Neural progenitor cell (in vitro differentiated cells): ENCODE measurements around the gene HOXB7.

Experiments used
- EZH2 ChIP-seq: fragments of 200-600 bp; sonication (generic); IDR thresholded peaks from 2 replicates; pipeline ENCODE4 v1.6.1; 2017; ENCODE audit warnings: antibody characterized with exemption, mild to moderate bottlenecking, moderate library complexity
- EZH2phosphoT487 ChIP-seq: fragments of 200-600 bp; sonication (generic); IDR thresholded peaks from 2 replicates; pipeline ENCODE4 v1.6.1; 2017; ENCODE audit warnings: antibody characterized with exemption
- TF ChIP-seq, protein P1 (sequence below): fragments of 200-600 bp; sonication (generic); IDR thresholded peaks from 2 replicates; pipeline ENCODE4 v1.5.1; 2017; ENCODE audit warnings: antibody characterized with exemption, mild to moderate bottlenecking

DNA sequence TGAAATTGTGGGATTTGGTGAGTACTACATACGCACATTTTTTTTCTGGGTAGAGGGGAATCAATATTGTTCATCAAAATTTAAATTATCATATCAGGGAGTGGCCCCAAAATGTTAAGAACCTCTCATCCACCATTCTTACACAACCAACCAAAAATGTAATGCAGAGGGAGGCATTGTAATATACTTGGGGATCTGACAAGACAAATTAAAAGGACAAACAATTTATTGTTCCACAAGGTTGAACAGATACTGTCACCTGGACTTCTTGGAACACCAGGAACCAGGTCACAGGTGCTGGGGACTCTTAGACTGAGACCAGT is 30.0 kb upstream of the HOXB7 start:
- TF ChIP-seq, protein P1, sequence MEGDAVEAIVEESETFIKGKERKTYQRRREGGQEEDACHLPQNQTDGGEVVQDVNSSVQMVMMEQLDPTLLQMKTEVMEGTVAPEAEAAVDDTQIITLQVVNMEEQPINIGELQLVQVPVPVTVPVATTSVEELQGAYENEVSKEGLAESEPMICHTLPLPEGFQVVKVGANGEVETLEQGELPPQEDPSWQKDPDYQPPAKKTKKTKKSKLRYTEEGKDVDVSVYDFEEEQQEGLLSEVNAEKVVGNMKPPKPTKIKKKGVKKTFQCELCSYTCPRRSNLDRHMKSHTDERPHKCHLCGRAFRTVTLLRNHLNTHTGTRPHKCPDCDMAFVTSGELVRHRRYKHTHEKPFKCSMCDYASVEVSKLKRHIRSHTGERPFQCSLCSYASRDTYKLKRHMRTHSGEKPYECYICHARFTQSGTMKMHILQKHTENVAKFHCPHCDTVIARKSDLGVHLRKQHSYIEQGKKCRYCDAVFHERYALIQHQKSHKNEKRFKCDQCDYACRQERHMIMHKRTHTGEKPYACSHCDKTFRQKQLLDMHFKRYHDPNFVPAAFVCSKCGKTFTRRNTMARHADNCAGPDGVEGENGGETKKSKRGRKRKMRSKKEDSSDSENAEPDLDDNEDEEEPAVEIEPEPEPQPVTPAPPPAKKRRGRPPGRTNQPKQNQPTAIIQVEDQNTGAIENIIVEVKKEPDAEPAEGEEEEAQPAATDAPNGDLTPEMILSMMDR, result no peak
- TF ChIP-seq EZH2 (no peak), EZH2phosphoT487 (no peak)
